ENCODE results near the gene KCTD3.

Gene KCTD3

GRCh38 chr1:215566556-215567490 is at the start of gene KCTD3:
Gene KCTD3, plus strand, starts transcription at chr1:215567304. Its CDS starts 382 bp downstream, at chr1:215567686.
- H3K4me3 ChIP-seq, result peak within 1 kb of the TSS; percentile 83
- H3K9me3 ChIP-seq (ENCODE audit: low read depth, low read length), result no peaks in the 10 kb centered on the region
- peak within 1 kb of the TSS; percentile 45 for H3K27ac ChIP-seq
- DNase-seq (ENCODE audit: low read depth, low spot score), result no peak
- H3K9ac ChIP-seq (ENCODE audit: insufficient read length), result peak within 1 kb of the TSS; percentile 92
- TF ChIP-seq POLR2AphosphoS5 (IDR thresholded peaks at IDR 0.05; ENCODE audit: borderline replicate concordance, low read depth, low read length), result peak; percentile 84
- TF ChIP-seq FOXP2 (optimal IDR thresholded peaks at IDR 0.05; ENCODE audit: control extremely low read depth, extremely low read length, insufficient read depth), result no peak
- H3K36me3 ChIP-seq (ENCODE audit: insufficient read depth, low read length), result no peaks in the 10 kb centered on the region

GRCh38 chr1:215517441-215517891 is 49.6 kb upstream of the KCTD3 start:
- Histone ChIP-seq H3K9me3 (ENCODE audit: low read depth, low read length) (no peaks in the 10 kb centered on the region), H3K9ac (ENCODE audit: insufficient read length) (no peak overlapping the region), H3K36me3 (ENCODE audit: insufficient read depth, low read length) (no peaks in the 10 kb centered on the region), H3K4me3 (no peak overlapping the region), H3K27ac (no peak overlapping the region)
- TF ChIP-seq POLR2AphosphoS5 (IDR thresholded peaks at IDR 0.05; ENCODE audit: borderline replicate concordance, low read depth, low read length), result no peak
- no peak for TF ChIP-seq FOXP2 (optimal IDR thresholded peaks at IDR 0.05; ENCODE audit: control extremely low read depth, extremely low read length, insufficient read depth)
- TF ChIP-seq EZH2 (IDR thresholded peaks at IDR 0.05), result no peak
- no peak for DNase-seq (ENCODE audit: low read depth, low spot score)

GRCh38 chr1:215518594-215518993 is 48.5 kb upstream of the KCTD3 start:
- TF ChIP-seq FOXP2 (optimal IDR thresholded peaks at IDR 0.05; ENCODE audit: control extremely low read depth, extremely low read length, insufficient read depth) (no peak), EZH2 (IDR thresholded peaks at IDR 0.05) (no peak), POLR2AphosphoS5 (IDR thresholded peaks at IDR 0.05; ENCODE audit: borderline replicate concordance, low read depth, low read length) (no peak)
- no peaks in the 10 kb centered on the region for H3K36me3 ChIP-seq (ENCODE audit: insufficient read depth, low read length)
- H3K27ac ChIP-seq, result no peak overlapping the region
- DNase-seq (ENCODE audit: low read depth, low spot score), result no peak
- H3K9me3 ChIP-seq (ENCODE audit: low read depth, low read length), result no peaks in the 10 kb centered on the region
- no peak overlapping the region for H3K4me3 ChIP-seq
- no peak overlapping the region for H3K9ac ChIP-seq (ENCODE audit: insufficient read length)

- TF ChIP-seq FOXP2 (optimal IDR thresholded peaks at IDR 0.05; ENCODE audit: control extremely low read depth, extremely low read length, insufficient read depth) (no peak), EZH2 (IDR thresholded peaks at IDR 0.05) (no peak), POLR2AphosphoS5 (IDR thresholded peaks at IDR 0.05; ENCODE audit: borderline replicate concordance, low read depth, low read length) (no peak)
- Histone ChIP-seq H3K36me3 (ENCODE audit: insufficient read depth, low read length) (no peaks in the 10 kb centered on the region), H3K4me3 (no peak overlapping the region), H3K27ac (no peak overlapping the region), H3K9ac (ENCODE audit: insufficient read length) (no peak overlapping the region), H3K9me3 (ENCODE audit: low read depth, low read length) (no peaks in the 10 kb centered on the region)
- no peak for DNase-seq (ENCODE audit: low read depth, low spot score)
Measured at GRCh38 chr1:215521279-215521678, 45.8 kb upstream of the KCTD3 start.

GRCh38 chr1:215523128-215523861 is 43.8 kb upstream of the KCTD3 start:
- Histone ChIP-seq H3K9me3 (ENCODE audit: low read depth, low read length) (no peaks in the 10 kb centered on the region), H3K36me3 (ENCODE audit: insufficient read depth, low read length) (no peaks in the 10 kb centered on the region), H3K4me3 (no peak overlapping the region), H3K9ac (ENCODE audit: insufficient read length) (no peak overlapping the region), H3K27ac (no peak overlapping the region)
- TF ChIP-seq EZH2 (IDR thresholded peaks at IDR 0.05), result no peak
- no peak for TF ChIP-seq FOXP2 (optimal IDR thresholded peaks at IDR 0.05; ENCODE audit: control extremely low read depth, extremely low read length, insufficient read depth)
- no peak for TF ChIP-seq POLR2AphosphoS5 (IDR thresholded peaks at IDR 0.05; ENCODE audit: borderline replicate concordance, low read depth, low read length)
- DNase-seq (ENCODE audit: low read depth, low spot score), result no peak

GRCh38 chr1:215523906-215524305 is 43.2 kb upstream of the KCTD3 start:
- Histone ChIP-seq H3K4me3 (no peak overlapping the region), H3K27ac (no peak overlapping the region)

GRCh38 chr1:215526147-215526845 is 40.8 kb upstream of the KCTD3 start:
- Histone ChIP-seq H3K9me3 (ENCODE audit: low read depth, low read length) (no peaks in the 10 kb centered on the region), H3K9ac (ENCODE audit: insufficient read length) (no peak overlapping the region), H3K4me3 (no peak overlapping the region), H3K36me3 (ENCODE audit: insufficient read depth, low read length) (no peaks in the 10 kb centered on the region), H3K27ac (no peak overlapping the region)
- DNase-seq (ENCODE audit: low read depth, low spot score), result peak; percentile 51
- TF ChIP-seq POLR2AphosphoS5 (IDR thresholded peaks at IDR 0.05; ENCODE audit: borderline replicate concordance, low read depth, low read length) (no peak), EZH2 (IDR thresholded peaks at IDR 0.05) (no peak), FOXP2 (optimal IDR thresholded peaks at IDR 0.05; ENCODE audit: control extremely low read depth, extremely low read length, insufficient read depth) (no peak)

More at GRCh38 chr1:215523906-215524305, 43.2 kb upstream of the KCTD3 start:
- no peak for TF ChIP-seq EZH2 (IDR thresholded peaks at IDR 0.05)
- no peak for TF ChIP-seq POLR2AphosphoS5 (IDR thresholded peaks at IDR 0.05; ENCODE audit: borderline replicate concordance, low read depth, low read length)
- TF ChIP-seq FOXP2 (optimal IDR thresholded peaks at IDR 0.05; ENCODE audit: control extremely low read depth, extremely low read length, insufficient read depth), result no peak
- Histone ChIP-seq H3K9ac (ENCODE audit: insufficient read length) (no peak overlapping the region), H3K36me3 (ENCODE audit: insufficient read depth, low read length) (no peaks in the 10 kb centered on the region), H3K9me3 (ENCODE audit: low read depth, low read length) (no peaks in the 10 kb centered on the region)
- no peak for DNase-seq (ENCODE audit: low read depth, low spot score)

GRCh38 chr1:215526846-215527151 is 40.3 kb upstream of the KCTD3 start:
- no peaks in the 10 kb centered on the region for H3K36me3 ChIP-seq (ENCODE audit: insufficient read depth, low read length)
- H3K9ac ChIP-seq (ENCODE audit: insufficient read length), result no peak overlapping the region
- no peak overlapping the region for H3K4me3 ChIP-seq
- H3K9me3 ChIP-seq (ENCODE audit: low read depth, low read length), result no peaks in the 10 kb centered on the region
- no peak for TF ChIP-seq EZH2 (IDR thresholded peaks at IDR 0.05)
- no peak for TF ChIP-seq FOXP2 (optimal IDR thresholded peaks at IDR 0.05; ENCODE audit: control extremely low read depth, extremely low read length, insufficient read depth)
- TF ChIP-seq POLR2AphosphoS5 (IDR thresholded peaks at IDR 0.05; ENCODE audit: borderline replicate concordance, low read depth, low read length), result no peak
- DNase-seq (ENCODE audit: low read depth, low spot score), result no peak
- no peak overlapping the region for H3K27ac ChIP-seq

All from SK-N-MC (cell line).